CD4-positive, alpha-beta T cell (primary cell): ENCODE results near the gene FAM151B. TPM values are rescaled to one million over a fixed set of nuclear protein-coding genes. Genes with fewer than 3 reads are reported as not detected.

ENCODE experiments used
- ATAC-seq: fragments of 200-7000 bp; cut with Tn5 transposase; one replicate; pipeline ENCODE4 v1.10.0; 2022; ENCODE audit warnings: mild to moderate bottlenecking; ENCODE audit not compliant: poor library complexity
- CTCF ChIA-PET: fragments of 350-600 bp; sonication (Branson Sonifier 250); formaldehyde crosslinking; loops from one replicate; lab custom pipeline; 2021; ENCODE audit warnings: antibody characterized with exemption, inconsistent platforms; lab: Charles Lee
- POLR2A ChIA-PET: fragments of 350-600 bp; sonication (Branson Sonifier 250); formaldehyde crosslinking; loops from one replicate; lab custom pipeline; 2021; ENCODE audit warnings: antibody characterized with exemption, inconsistent platforms; lab: Charles Lee
- DNase-seq, 14 experiments: peaks; one replicate each; pipeline ENCODE4 v3.0.0-alpha.2; 2013 to 2020; ENCODE audit warnings: mixed read lengths in 2 of 14
- H3K27ac ChIP-seq, 2 donors: one replicate each; pipeline versions ENCODE4 v1.5.1 to v1.7.0; 2013; ENCODE audit warnings: low read length in 2 of 2, low read depth in 1 of 2, mild to moderate bottlenecking in 1 of 2
- H3K27me3 ChIP-seq, 2 experiments: 1 replicate in 1 of 2; 2 replicates in 1 of 2; pipeline versions ENCODE4 v1.6.1 to v1.7.0; 2013; ENCODE audit warnings: low read length in 2 of 2, control low read depth in 1 of 2, mild to moderate bottlenecking in 1 of 2, moderate library complexity in 1 of 2; ENCODE audit not compliant: insufficient read depth in 2 of 2, control insufficient read depth in 1 of 2
- H3K36me3 ChIP-seq: one replicate; pipeline ENCODE4 v1.6.1; 2013; ENCODE audit warnings: low read length, control low read depth; ENCODE audit not compliant: insufficient read depth
- H3K4me1 ChIP-seq: one replicate; pipeline ENCODE4 v1.6.1; 2013; ENCODE audit warnings: low read length, control low read depth; ENCODE audit not compliant: insufficient read depth
- H3K4me3 ChIP-seq: one replicate; pipeline ENCODE4 v1.5.1; 2013; ENCODE audit warnings: mild to moderate bottlenecking, low read length, moderate library complexity
- H3K9me3 ChIP-seq, 2 experiments: 1 replicate in 1 of 2; 2 replicates in 1 of 2; pipeline versions ENCODE4 v1.6.1 to v1.7.0; 2013; ENCODE audit warnings: low read length in 2 of 2, mild to moderate bottlenecking in 2 of 2, control low read depth in 1 of 2, moderate library complexity in 1 of 2; ENCODE audit not compliant: control insufficient read depth in 1 of 2, insufficient read depth in 1 of 2
- H3K27ac Mint-ChIP-seq: one replicate; pipeline ENCODE4 v1.8.0; 2020; ENCODE audit warnings: mixed read lengths
- H3K27me3 Mint-ChIP-seq: one replicate; pipeline ENCODE4 v1.8.0; 2021; ENCODE audit warnings: mixed read lengths
- H3K36me3 Mint-ChIP-seq: one replicate; pipeline ENCODE4 v1.8.0; 2021; ENCODE audit warnings: low read depth, mixed read lengths
- H3K4me1 Mint-ChIP-seq: one replicate; pipeline ENCODE4 v1.8.0; 2021; ENCODE audit warnings: low read depth, mixed read lengths
- H3K4me3 Mint-ChIP-seq: one replicate; pipeline ENCODE4 v1.8.0; 2020; ENCODE audit warnings: mild to moderate bottlenecking, mixed read lengths
- H3K9me3 Mint-ChIP-seq: one replicate; pipeline ENCODE4 v1.8.0; 2020; ENCODE audit warnings: mixed read lengths
- intact Hi-C, 2 experiments: fragments of 100-400 bp; cut with DNase I in 1 of 2; cut with micrococcal nuclease in 1 of 2; formaldehyde crosslinking; loops; one replicate each; pipeline versions ENCODE4 v1.15.1 to v1.9.0; 2023 to 2025; cut with DNase I, micrococcal nuclease
- total RNA-seq, 174 experiments: library from RNA in 2 of 174; stranded (reverse) in 2 of 174; gene quantifications; one replicate each; pipeline ENCODE4 v1.2.3 and lab custom pipeline; 2021 to 2026
- TF ChIP-seq, protein P1 (sequence below): fragments of 200-600 bp; IDR thresholded peaks from one replicate; pipeline ENCODE4 v1.8.0; 2022; ENCODE audit warnings: antibody characterized with exemption, mild to moderate bottlenecking

The FAM151B gene
- total RNA-seq, 2 experiments from 2014 or later: 0.33 to 0.61 TPM

- Histone ChIP-seq H3K4me1 (no peaks in the 10 kb centered on the region), H3K27ac (no peak overlapping the region), H3K4me3 (no peak overlapping the region), H3K27me3 (no peaks in the 10 kb centered on the region), H3K36me3 (peaks cover 23% of the 10 kb centered on the region), H3K9me3 (no peaks in the 10 kb centered on the region)
- Mint-ChIP-seq H3K27ac (no peak overlapping the region), H3K4me1 (no peaks in the 10 kb centered on the region), H3K4me3 (no peak overlapping the region), H3K27me3 (no peaks in the 10 kb centered on the region), H3K9me3 (no peaks in the 10 kb centered on the region), H3K36me3 (peaks cover 58% of the 10 kb centered on the region)
- CTCF ChIA-PET: no interaction called here
- TF ChIP-seq, protein P1, sequence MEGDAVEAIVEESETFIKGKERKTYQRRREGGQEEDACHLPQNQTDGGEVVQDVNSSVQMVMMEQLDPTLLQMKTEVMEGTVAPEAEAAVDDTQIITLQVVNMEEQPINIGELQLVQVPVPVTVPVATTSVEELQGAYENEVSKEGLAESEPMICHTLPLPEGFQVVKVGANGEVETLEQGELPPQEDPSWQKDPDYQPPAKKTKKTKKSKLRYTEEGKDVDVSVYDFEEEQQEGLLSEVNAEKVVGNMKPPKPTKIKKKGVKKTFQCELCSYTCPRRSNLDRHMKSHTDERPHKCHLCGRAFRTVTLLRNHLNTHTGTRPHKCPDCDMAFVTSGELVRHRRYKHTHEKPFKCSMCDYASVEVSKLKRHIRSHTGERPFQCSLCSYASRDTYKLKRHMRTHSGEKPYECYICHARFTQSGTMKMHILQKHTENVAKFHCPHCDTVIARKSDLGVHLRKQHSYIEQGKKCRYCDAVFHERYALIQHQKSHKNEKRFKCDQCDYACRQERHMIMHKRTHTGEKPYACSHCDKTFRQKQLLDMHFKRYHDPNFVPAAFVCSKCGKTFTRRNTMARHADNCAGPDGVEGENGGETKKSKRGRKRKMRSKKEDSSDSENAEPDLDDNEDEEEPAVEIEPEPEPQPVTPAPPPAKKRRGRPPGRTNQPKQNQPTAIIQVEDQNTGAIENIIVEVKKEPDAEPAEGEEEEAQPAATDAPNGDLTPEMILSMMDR: no peak
- intact Hi-C loops: no loop called here
- DNase-seq (no peak), ATAC-seq (no peak)
- POLR2A ChIA-PET: no interaction called here
These were observed 45.2 kb upstream of the FAM151B start for GRCh38 chr5:80442742-80443141.

DNA sequence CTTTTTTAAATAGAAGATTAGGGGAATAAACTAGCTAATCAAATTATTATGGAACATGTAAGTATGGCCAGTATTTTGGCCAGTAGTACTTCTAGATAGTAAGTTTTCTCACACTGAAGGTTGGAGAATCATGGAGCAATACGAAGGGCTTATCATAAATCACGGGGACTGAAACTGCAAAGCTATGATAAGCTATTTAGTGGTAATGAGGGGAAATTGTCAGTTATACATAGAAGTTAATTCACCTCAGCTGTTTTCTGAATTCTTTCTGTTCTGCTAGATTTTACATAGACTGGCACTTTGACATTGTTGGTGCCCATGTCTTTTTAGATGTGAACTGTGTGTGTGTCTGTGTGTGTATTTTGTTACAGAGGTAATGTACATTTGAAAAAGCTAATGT lies 34.5 kb upstream of the FAM151B start:
- intact Hi-C loops: no loop called here
- ChIA-PET CTCF (no interaction called here), POLR2A (no interaction called here)
- Histone ChIP-seq H3K27me3 (no peaks in the 10 kb centered on the region), H3K36me3 (peaks cover 24% of the 10 kb centered on the region), H3K27ac (no peak overlapping the region), H3K4me3 (no peak overlapping the region), H3K4me1 (no peaks in the 10 kb centered on the region), H3K9me3 (no peaks in the 10 kb centered on the region)
- Mint-ChIP-seq H3K36me3 (peaks cover 82% of the 10 kb centered on the region), H3K4me3 (no peak overlapping the region), H3K27me3 (no peaks in the 10 kb centered on the region), H3K27ac (no peak overlapping the region), H3K4me1 (no peaks in the 10 kb centered on the region), H3K9me3 (no peaks in the 10 kb centered on the region)
- TF ChIP-seq, protein P1: no peak
- ATAC-seq: no peak
- no peak for DNase-seq

DNA sequence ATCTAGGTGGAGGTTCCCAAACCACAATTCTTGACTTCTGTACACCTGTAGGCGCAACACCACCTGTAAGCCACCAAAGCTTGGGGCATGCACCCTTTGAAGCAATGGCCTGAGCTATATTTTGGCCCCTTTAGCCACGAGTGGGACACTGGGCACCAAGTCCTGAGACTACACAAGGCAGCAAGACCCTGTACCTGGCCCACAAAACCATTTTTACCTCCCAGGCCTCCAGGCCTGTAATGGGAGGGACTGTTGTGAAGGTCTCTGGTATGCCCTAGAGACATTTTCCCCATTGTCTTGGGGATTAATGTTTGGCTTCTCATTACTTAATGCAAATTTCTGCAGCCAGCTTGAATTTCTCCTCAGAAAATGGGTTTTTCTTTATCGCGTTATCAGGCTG lies 24.6 kb upstream of the FAM151B start:
- H3K36me3 ChIP-seq: peaks cover 37% of the 10 kb centered on the region
- Mint-ChIP-seq H3K36me3 (peaks cover 94% of the 10 kb centered on the region), H3K4me3 (no peak overlapping the region), H3K27ac (no peak overlapping the region), H3K9me3 (peaks cover 9% of the 10 kb centered on the region), H3K4me1 (no peaks in the 10 kb centered on the region), H3K27me3 (no peaks in the 10 kb centered on the region)
- ATAC-seq: no peak
- H3K27ac ChIP-seq: no peak overlapping the region
- DNase-seq: no peak
- intact Hi-C loops: no loop called here
- ChIA-PET CTCF (no interaction called here), POLR2A (no interaction called here)
- no peaks in the 10 kb centered on the region for H3K27me3 ChIP-seq
- TF ChIP-seq, protein P1: no peak
- H3K4me3 ChIP-seq: no peak overlapping the region
- peaks cover 14% of the 10 kb centered on the region in 2 experiments for H3K9me3 ChIP-seq
- no peaks in the 10 kb centered on the region for H3K4me1 ChIP-seq
